ENCODE results near the gene RHBDD3.

Gene RHBDD3

GRCh38 chr22:29216873-29217666 is 50.7 kb downstream of the RHBDD3 start:
- DNase-seq (ENCODE audit: low spot score): no peak

DNA sequence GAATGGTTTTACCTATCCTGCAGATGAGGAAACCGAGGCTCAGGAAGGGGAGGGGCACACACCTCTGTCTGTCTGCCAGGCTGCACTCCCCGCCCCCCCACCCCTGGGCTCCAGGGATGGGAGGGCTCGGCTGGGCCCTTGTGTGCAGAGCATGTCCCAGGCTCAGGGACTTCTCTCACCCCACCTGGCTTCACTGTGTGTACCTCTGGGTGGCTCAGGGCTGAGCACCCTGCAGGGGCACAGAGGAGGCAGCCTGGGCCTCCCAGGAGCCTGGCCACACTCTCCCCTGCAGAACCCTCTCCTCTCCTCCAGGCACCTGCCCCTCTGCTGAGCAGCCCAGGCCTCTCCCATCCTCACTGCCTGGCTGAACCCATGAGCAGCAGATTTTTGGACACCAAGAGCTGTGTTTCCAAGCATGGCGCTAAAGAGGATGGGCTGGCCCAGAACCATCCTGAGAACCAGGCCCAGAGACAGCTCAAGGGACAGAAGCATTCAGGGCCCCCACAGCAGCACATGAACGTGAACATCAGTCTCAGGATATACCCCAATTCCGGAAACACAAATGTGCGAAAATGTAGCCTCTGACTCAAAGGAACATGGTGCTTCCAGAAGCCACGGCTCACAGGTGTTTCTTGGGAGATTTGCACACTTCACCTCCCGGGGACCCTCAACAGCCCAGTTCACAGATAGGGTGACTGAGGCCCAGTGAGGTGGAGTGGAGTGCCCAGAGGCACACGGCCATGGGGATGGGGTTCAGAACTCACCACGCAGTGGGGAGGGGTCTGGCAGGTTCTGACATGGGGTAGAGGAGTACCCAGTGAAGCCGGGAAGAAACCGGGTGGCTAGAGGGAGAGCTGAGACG is 51.5 kb downstream of the RHBDD3 start:
- DNase-seq (ENCODE audit: low spot score): no peak

DNA sequence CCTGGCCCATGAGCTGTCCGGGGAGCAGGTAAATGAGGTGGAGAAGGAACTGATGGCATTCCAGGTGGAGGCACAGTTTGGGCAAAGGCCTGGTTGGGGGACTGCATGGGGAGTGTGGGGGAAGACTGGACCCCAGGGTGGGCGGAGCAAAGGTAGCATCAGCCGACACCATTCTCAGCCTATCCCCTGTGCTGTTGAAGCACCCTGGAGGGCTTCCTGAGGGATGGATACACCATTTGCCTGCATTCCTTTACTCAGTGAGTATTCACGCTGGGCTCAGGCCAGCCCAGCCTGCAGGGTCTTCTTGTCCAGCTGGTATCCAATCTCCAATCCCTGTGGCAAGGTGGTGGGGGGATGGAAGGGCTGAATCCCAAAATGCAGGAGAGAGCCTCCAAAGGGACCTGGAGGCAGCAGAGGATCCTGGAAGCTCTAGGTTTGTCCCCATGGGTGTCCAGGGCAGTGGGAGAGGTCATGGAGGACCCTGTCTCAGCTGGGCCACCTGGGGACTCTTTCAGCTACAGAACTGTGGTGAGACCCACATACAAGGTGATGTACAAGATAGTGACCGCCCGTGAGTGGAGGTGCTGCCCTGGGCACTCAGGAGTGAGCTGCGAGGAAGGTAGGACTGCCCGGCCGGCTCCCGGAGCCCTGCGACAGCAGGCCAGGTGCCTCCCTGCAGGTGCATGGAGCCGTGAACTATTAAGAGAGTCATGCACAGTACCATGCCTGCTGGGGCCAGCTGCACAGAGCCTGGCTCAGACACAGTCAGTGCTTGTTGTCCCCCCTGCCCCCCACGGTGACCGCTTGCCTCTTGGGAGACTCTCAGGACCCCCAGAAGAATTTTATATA is 52.5 kb downstream of the RHBDD3 start:
- no peak for DNase-seq (ENCODE audit: low spot score)

DNA sequence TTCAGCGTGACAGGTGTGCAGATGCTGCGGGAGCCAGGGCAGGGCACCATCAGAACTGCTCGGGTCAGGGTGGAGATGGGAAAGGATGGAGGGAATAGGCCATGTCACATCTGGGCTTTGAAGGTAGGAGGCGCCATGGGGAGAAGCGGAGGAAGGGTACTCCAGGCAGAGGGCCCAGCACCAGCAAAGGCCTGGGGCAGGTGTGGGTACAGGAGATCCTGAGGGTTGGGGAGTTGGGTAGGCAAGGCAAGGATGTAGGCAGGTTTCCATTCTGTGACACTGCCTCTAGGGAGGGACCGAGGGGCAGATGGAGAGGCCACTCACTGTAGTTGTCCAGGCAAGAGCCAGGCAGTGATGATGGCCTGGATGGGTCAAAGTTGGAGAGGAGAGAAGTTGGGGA is 53.5 kb downstream of the RHBDD3 start:
- no peak for DNase-seq (ENCODE audit: low spot score)

DNA sequence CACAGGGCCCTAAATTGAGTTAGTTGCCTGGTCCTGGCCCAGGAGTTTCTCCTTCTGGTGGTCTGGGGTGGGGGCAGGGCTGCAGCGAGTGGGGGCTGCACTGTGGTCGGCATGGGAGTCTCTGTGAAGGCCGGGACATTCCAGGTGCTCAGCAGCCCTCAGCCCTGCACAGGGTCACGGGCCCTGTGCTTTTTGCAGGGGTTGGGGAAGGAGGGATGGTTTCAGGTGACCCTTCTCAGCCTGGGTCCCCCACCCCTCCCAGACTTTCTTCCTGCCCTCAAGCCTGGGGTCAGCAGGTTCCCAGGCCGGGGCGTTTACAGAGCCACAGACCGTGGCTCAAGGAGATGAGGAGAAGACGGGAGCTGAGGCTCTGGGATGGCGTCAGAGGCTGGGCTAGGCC is 54.3 kb downstream of the RHBDD3 start:
- DNase-seq (ENCODE audit: low spot score): no peak

DNA sequence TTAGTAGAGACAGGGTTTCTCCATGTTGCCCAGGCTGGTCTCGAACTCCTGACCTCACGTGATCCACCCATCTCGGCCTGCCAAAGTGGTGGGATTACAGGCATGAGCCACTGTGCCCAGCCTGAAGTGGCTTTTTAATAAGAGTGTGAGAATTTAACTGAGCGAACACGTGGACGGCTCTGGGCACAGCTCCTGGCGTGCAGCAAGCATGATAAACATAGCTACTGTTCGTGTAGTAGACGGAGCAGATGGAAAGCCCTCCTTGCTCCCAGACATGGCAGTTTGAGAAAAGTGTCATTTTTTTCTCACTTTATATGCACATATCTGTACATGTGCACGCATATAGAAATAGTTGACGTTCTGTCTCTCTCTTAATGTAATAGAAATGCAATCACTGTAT is 55.0 kb downstream of the RHBDD3 start:
- DNase-seq (ENCODE audit: low spot score): no peak

DNA sequence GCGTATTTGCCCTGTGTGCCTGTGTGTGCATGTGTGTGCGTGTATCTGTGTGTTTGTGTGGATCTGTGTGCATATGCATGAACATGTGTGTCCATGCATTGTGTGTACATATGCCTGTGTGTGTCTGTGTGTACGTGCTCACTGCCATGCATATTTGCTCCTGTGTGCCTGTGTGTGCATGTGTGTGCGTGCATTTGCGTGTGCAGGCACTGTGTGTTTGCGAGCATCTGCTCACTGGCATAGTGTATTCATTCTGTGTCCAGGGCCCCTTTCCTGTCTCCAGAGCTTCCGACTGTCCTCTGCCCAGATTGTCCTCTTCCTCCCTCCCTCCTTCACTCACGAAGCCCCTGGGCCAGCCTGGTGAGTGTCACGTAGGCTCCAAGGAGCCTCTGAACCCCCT is 56.3 kb downstream of the RHBDD3 start:
- DNase-seq (ENCODE audit: low spot score): no peak

DNA sequence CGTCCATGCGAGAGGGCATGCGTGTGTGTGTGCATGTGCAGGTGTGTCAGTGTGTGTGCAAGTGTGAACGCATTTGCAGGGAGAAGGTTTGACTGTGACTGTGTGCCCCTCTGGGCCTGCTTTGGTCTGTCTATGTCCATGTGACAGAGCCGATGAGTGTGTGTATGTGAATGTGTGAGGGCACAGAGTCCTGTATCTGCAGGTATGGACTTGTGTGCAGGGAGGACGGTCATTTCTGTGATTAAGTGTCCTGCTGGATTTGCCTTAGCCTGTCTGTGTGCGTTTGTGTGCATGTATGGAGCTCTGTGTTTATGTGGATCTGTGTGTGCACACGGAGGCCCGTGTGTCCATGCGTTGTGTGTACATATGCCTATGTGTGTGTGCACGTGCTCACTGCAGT is 56.7 kb downstream of the RHBDD3 start:
- DNase-seq (ENCODE audit: low spot score): no peak

Measured in SW480 (cell line).